Heart left ventricle (tissue), 16 donors: Measurements from ENCODE around the gene PFKFB4. TPM values are rescaled to one million over a fixed set of nuclear protein-coding genes. Genes with fewer than 3 reads are reported as not detected.

Experiments
- ATAC-seq, 4 donors: fragments of 200-7000 bp; cut with Tn5 transposase; one replicate each; pipeline ENCODE4 v1.9.1; 2020 to 2022; ENCODE audit warnings: moderate library complexity in 4 of 4, mild to moderate bottlenecking in 3 of 4, moderate number of reproducible peaks in 1 of 4
- DNase-seq, 5 donors: peaks; one replicate each; pipeline ENCODE4 v3.0.0-alpha.2; 2020
- H3K27ac ChIP-seq, 12 donors: fragments of 200-600 bp; sonication (generic) in 4 of 12; one replicate each; pipeline versions ENCODE4 v1.5.0 to v1.8.0; 2016 to 2022; ENCODE audit warnings: mild to moderate bottlenecking in 2 of 12
- H3K27me3 ChIP-seq, 9 donors: fragments of 200-600 bp; sonication (generic) in 2 of 9; one replicate each; pipeline versions ENCODE4 v1.5.1 to v1.8.0; 2016 to 2022; ENCODE audit warnings: mild to moderate bottlenecking in 3 of 9
- H3K36me3 ChIP-seq, 9 donors: fragments of 200-600 bp; sonication (generic) in 2 of 9; one replicate each; pipeline versions ENCODE4 v1.5.0 to v1.8.0; 2018 to 2022; ENCODE audit warnings: mild to moderate bottlenecking in 2 of 9
- H3K4me1 ChIP-seq, 12 donors: fragments of 200-600 bp; sonication (generic) in 4 of 12; one replicate each; pipeline versions ENCODE4 v1.5.0 to v1.8.0; 2016 to 2022; ENCODE audit warnings: mild to moderate bottlenecking in 3 of 12
- H3K4me3 ChIP-seq, 12 donors: fragments of 200-600 bp; sonication (generic) in 4 of 12; one replicate each; pipeline versions ENCODE4 v1.5.0 to v1.8.0; 2017 to 2022; ENCODE audit warnings: mild to moderate bottlenecking in 9 of 12, moderate library complexity in 4 of 12
- H3K9me3 ChIP-seq, 12 donors: fragments of 200-600 bp; sonication (generic) in 4 of 12; one replicate each; pipeline versions ENCODE4 v1.5.0 to v1.8.0; 2016 to 2022; ENCODE audit warnings: mild to moderate bottlenecking in 1 of 12
- CTCF ChIP-seq, 12 donors: fragments of 200-600 bp; sonication (generic) in 4 of 12; IDR thresholded peaks; one replicate each; pipeline versions ENCODE4 v1.5.0 to v1.8.0; 2018 to 2022; ENCODE audit warnings: antibody characterized with exemption in 12 of 12, mild to moderate bottlenecking in 5 of 12
- POLR2A ChIP-seq, 2 donors: fragments of 450-650 bp; IDR thresholded peaks; one replicate each; pipeline ENCODE4 v1.6.1; 2017; ENCODE audit warnings: antibody characterized with exemption in 2 of 2, mild to moderate bottlenecking in 2 of 2, moderate library complexity in 2 of 2
- WGBS, 4 donors: extraction: QIAGEN DNeasy Blood & Tissue Kit in 2 of 4; methylation state at CpG; one replicate each; pipeline versions ENCODE4 v1.1.5 to v1.1.7; 2013 to 2018; 5-methylcytosine and 5-hydroxymethylcytosine counted together
- intact Hi-C, 10 donors: fragments of 100-400 bp; cut with DNase I; formaldehyde crosslinking; loops; one replicate each; pipeline versions ENCODE4 v1.11.1 to v1.14.2; 2022
- polyA plus RNA-seq, 2 donors: library from polyadenylated mRNA; stranded (reverse); fragments of 200-250 nt; gene quantifications; one replicate each; pipeline ENCODE4 v1.2.3, GENCODE V29; 2013
- total RNA-seq, 9 donors: library from RNA; depleted of rRNA in 2 of 9; stranded (reverse); fragments of >200 nt in 2 of 9; fragmentation: NEBNext Ultra II Directional in 3 of 9; extraction: Animal tissue kit (Norgen Biotek cat#: 25700) in 3 of 9; gene quantifications; one replicate each; pipeline versions ENCODE4 v1.1.0 to v1.2.4, GENCODE V29; 2016 to 2023
- donor health status: ischemic (EF 13 %, LVEDD 7.1; RV severe dilation, severe dysfunction).
- donor health status: healthy with polysubstance abuse.
- donor health status: DM: no; HTN: yes; CAD: no.
- donor health status: DM: no; HTN: no; CAD: no.
- donor health status: ischemic (EF 25% LVEDD 6.9; RV normal size, moderate dysfunction).
- donor health status: ischemic (EF 25% LVEDD 5.7; RV mildly dilated, moderate dysfunction).
- donor health status: healthy.
- donor health status: DM: yes; HTN: yes; CAD: no.
- donor health status: ischemic (EF 35%, LVEDD 5.7; RV mildly dilated, moderate dysfunction).
- donor health status: nonischemic (EF 11% LVEDD 7.7; RV severe dilation, severe dysfunction).
- donor health status: DM: yes; HTN: yes; CAD: no.
- donor health status: PGD.
- donor health status: ischemic (EF 29% LVEDD 5.4; RV normal size, mild dysfunction).
- donor health status: nonischemic (EF 23%, LVEDD 6.1; RV moderate dilation, normal function).

Gene PFKFB4
- total and polyA plus RNA-seq, 11 donors: 0.44 to 9.1 (median 1.2) TPM

GRCh38 chr3:48597408-48597800 lies 40.8 kb upstream of the PFKFB4 start:
- H3K36me3 ChIP-seq: peaks cover 0 to 51% (median 37%) of the 10 kb centered on the region in 9 donors
- ATAC-seq: peak in 2 of 4 donors; percentile 0 to 4
- no peaks in the 10 kb centered on the region for H3K9me3 ChIP-seq
- peak in 1 of 5 donors; percentile 49 for DNase-seq
- TF ChIP-seq POLR2A (IDR thresholded peaks at IDR 0.05): no peak
- TF ChIP-seq CTCF (IDR thresholded peaks at IDR 0.05): no peak
- intact Hi-C loops: loop anchor here in 2 of 10 donors (5.0 kb wide), 1 partner anchor 35 kb away; the partner anchor contains the start of gene UCN2 (in 2 of the 2)
- H3K4me1 ChIP-seq: peaks cover 8 to 77% (median 66%) of the 10 kb centered on the region in 12 donors
- H3K27ac ChIP-seq: peak overlapping the region; percentile 79 to 98 (median 92)
- H3K27me3 ChIP-seq: peaks cover 0 to 17% (median 0%) of the 10 kb centered on the region in 9 donors
- H3K4me3 ChIP-seq: no peak overlapping the region
- 58 to 68% (median 63%) methylated on average over 6 of the region's 6 CpGs for WGBS, 4 donors

GRCh38 chr3:48596676-48597407 lies 40.2 kb upstream of the PFKFB4 start:
- ATAC-seq: no peak
- H3K4me3 ChIP-seq: no peak overlapping the region
- peaks cover 8 to 76% (median 65%) of the 10 kb centered on the region in 12 donors for H3K4me1 ChIP-seq
- TF ChIP-seq CTCF (IDR thresholded peaks at IDR 0.05): no peak
- no peak for TF ChIP-seq POLR2A (IDR thresholded peaks at IDR 0.05)
- DNase-seq: peak in 1 of 5 donors; percentile 36
- H3K36me3 ChIP-seq: peaks cover 0 to 45% (median 31%) of the 10 kb centered on the region in 9 donors
- peaks cover 0 to 17% (median 0%) of the 10 kb centered on the region in 9 donors for H3K27me3 ChIP-seq
- WGBS, 4 donors: 58 to 69% (median 62%) methylated on average over 8 of the region's 8 CpGs
- no peaks in the 10 kb centered on the region for H3K9me3 ChIP-seq
- intact Hi-C loops: loop anchor here in 2 of 10 donors (5.0 kb wide), 1 partner anchor 35 kb away; the partner anchor contains the start of gene UCN2 (in 2 of the 2)
- peak overlapping the region; percentile 79 to 98 (median 92) for H3K27ac ChIP-seq

GRCh38 chr3:48596157-48596556 lies 39.6 kb upstream of the PFKFB4 start:
- Histone ChIP-seq H3K9me3 (no peaks in the 10 kb centered on the region), H3K4me3 (no peak overlapping the region), H3K36me3 (peaks cover 0 to 39% (median 24%) of the 10 kb centered on the region in 9 donors), H3K27me3 (peaks cover 0 to 17% (median 0%) of the 10 kb centered on the region in 9 donors), H3K27ac (peak overlapping the region in 11 of 12 donors; percentile 1 to 97 (median 91)), H3K4me1 (peaks cover 7 to 71% (median 62%) of the 10 kb centered on the region in 12 donors)
- DNase-seq (peak in 1 of 5 donors; percentile 55), ATAC-seq (no peak)
- intact Hi-C loops: loop anchor here in 2 of 10 donors (5.0 kb wide), 1 partner anchor 34 kb away; the partner anchor contains the start of gene UCN2 (in 2 of the 2)
- WGBS, 4 donors: 60 to 76% (median 71%) methylated on average over 5 of the region's 5 CpGs
- no peak for TF ChIP-seq POLR2A (IDR thresholded peaks at IDR 0.05)
- no peak for TF ChIP-seq CTCF (IDR thresholded peaks at IDR 0.05)
